Kidney (tissue), 14 donors: Measurements from ENCODE around the gene PACSIN2. TPM values are rescaled to one million over a fixed set of nuclear protein-coding genes. Genes with fewer than 3 reads are reported as not detected.

Experiments used
- DNase-seq, 5 donors: peaks; one replicate each; pipeline ENCODE4 v3.0.0-alpha.2; 2013 to 2020
- FAIRE-seq: peaks from 2 replicates; lab custom pipeline; 2012; peaks lifted over from hg19 to GRCh38; lab: Jason Lieb, UNC
- H3K27ac ChIP-seq, 2 donors: one replicate each; pipeline ENCODE4 v1.7.0; 2013; ENCODE audit warnings: low read depth in 2 of 2, low read length in 2 of 2, inconsistent platforms in 1 of 2
- H3K27me3 ChIP-seq: one replicate; pipeline ENCODE4 v1.7.1; 2013; ENCODE audit warnings: low read length, inconsistent platforms; ENCODE audit not compliant: control insufficient read depth, insufficient read depth
- H3K36me3 ChIP-seq, 3 donors: one replicate each; pipeline versions ENCODE4 v1.7.0 to v1.7.1; 2013; ENCODE audit warnings: low read length in 3 of 3, control low read depth in 1 of 3, inconsistent platforms in 1 of 3; ENCODE audit not compliant: insufficient read depth in 3 of 3, control insufficient read depth in 2 of 3
- H3K4me1 ChIP-seq, 3 donors: one replicate each; pipeline versions ENCODE4 v1.7.0 to v1.7.1; 2013; ENCODE audit warnings: low read length in 3 of 3, inconsistent platforms in 1 of 3, low read depth in 1 of 3; ENCODE audit not compliant: control insufficient read depth in 2 of 3, insufficient read depth in 2 of 3
- H3K4me3 ChIP-seq, 3 donors: one replicate each; pipeline versions ENCODE4 v1.7.0 to v1.8.1; 2013; ENCODE audit warnings: low read length in 3 of 3, control low read depth in 1 of 3, inconsistent platforms in 1 of 3
- H3K9ac ChIP-seq, 3 donors: one replicate each; pipeline versions ENCODE4 v1.7.0 to v1.7.1; 2013; ENCODE audit warnings: low read length in 3 of 3, control low read depth in 1 of 3, inconsistent platforms in 1 of 3
- H3K9me3 ChIP-seq, 3 donors: one replicate each; pipeline versions ENCODE4 v1.7.0 to v1.7.1; 2013; ENCODE audit warnings: low read length in 3 of 3, control low read depth in 1 of 3, inconsistent platforms in 1 of 3; ENCODE audit not compliant: control insufficient read depth in 2 of 3, insufficient read depth in 1 of 3
- CTCF ChIP-seq: IDR thresholded peaks from 3 replicates; pipeline ENCODE4 v1.5.1; 2012; ENCODE audit warnings: mild to moderate bottlenecking, moderate library complexity, borderline replicate concordance; ENCODE audit not compliant: insufficient read depth; ENCODE audit errors: extremely low read depth
- intact Hi-C: fragments of 100-400 bp; cut with DNase I; formaldehyde crosslinking; loops from one replicate; pipeline ENCODE4 v1.11.1; 2022
- polyA plus RNA-seq: library from polyadenylated mRNA; stranded (reverse); fragments of 350-450 nt; fragmentation: Illumina TruSeq; extraction: RNeasy Lipid Tissue Mini Kit (QIAGEN cat#74804); gene quantifications from one replicate; pipeline ENCODE4 v1.2.3, GENCODE V29; 2014; ENCODE audit warnings: low read depth, low replicate concordance; ENCODE audit not compliant: insufficient read depth
- total RNA-seq: library from RNA; stranded (reverse); fragmentation: NEBNext Ultra II Directional; extraction: Animal tissue kit (Norgen Biotek cat#: 25700); gene quantifications from one replicate; pipeline ENCODE4 v1.2.1, GENCODE V29; 2021
- donor health status: control.
- donor health status: control.
- donor health status: control.
- donor health status: control.
- donor health status: control.
- donor health status: DM: yes; HTN: yes; CAD: no.
- donor health status: Normal renal cell carcinoma (clear cell type).

Gene PACSIN2
- total and polyA plus RNA-seq, 2 donors from 2014 or later, result 56.3 to 105 TPM

GRCh38 chr22:43044290-43044712 is 29.4 kb upstream of the PACSIN2 start:
- intact Hi-C loops, result no loop called here
- DNase-seq (no peak), FAIRE-seq (no peak)

GRCh38 chr22:43042101-43042780 is 27.3 kb upstream of the PACSIN2 start:
- Histone ChIP-seq H3K9ac (no peak overlapping the region), H3K36me3 (no peaks in the 10 kb centered on the region), H3K27me3 (no peaks in the 10 kb centered on the region), H3K4me1 (no peaks in the 10 kb centered on the region), H3K9me3 (no peaks in the 10 kb centered on the region), H3K27ac (no peak overlapping the region), H3K4me3 (no peak overlapping the region)
- DNase-seq, result no peak
- intact Hi-C loops, result no loop called here
- FAIRE-seq, result no peak
- no peak for TF ChIP-seq CTCF

More at GRCh38 chr22:43044290-43044712, 29.4 kb upstream of the PACSIN2 start:
- Histone ChIP-seq H3K27me3 (no peaks in the 10 kb centered on the region), H3K36me3 (no peaks in the 10 kb centered on the region), H3K9me3 (no peaks in the 10 kb centered on the region), H3K4me3 (no peak overlapping the region), H3K9ac (no peak overlapping the region), H3K4me1 (no peaks in the 10 kb centered on the region), H3K27ac (no peak overlapping the region)
- no peak for TF ChIP-seq CTCF

GRCh38 chr22:43039800-43040199 is 24.9 kb upstream of the PACSIN2 start:
- Histone ChIP-seq H3K27ac (no peak overlapping the region), H3K4me3 (no peak overlapping the region), H3K4me1 (no peaks in the 10 kb centered on the region), H3K27me3 (no peaks in the 10 kb centered on the region), H3K9me3 (no peaks in the 10 kb centered on the region), H3K9ac (no peak overlapping the region), H3K36me3 (no peaks in the 10 kb centered on the region)
- TF ChIP-seq CTCF, result no peak
- intact Hi-C loops, result loop anchor here (10.0 kb wide), 1 partner anchor 175 kb away; no protein-coding TSS in a partner anchor
- FAIRE-seq (no peak), DNase-seq (peak in 4 of 5 donors; percentile 26 to 60 (median 46))
